Measurements from ENCODE around the gene COL2A1.

The COL2A1 gene

GRCh38 chr12:47939009-47939601, 65.2 kb downstream of the COL2A1 start:
- Mint-ChIP-seq H3K9me3 (no peaks in the 10 kb centered on the region), H3K4me3 (no peak overlapping the region), H3K27ac (no peak overlapping the region), H3K36me3 (ENCODE audit: low read depth) (no peaks in the 10 kb centered on the region), H3K4me1 (peaks cover 39% of the 10 kb centered on the region), H3K27me3 (ENCODE audit: low read depth, poor library complexity) (peaks cover 2% of the 10 kb centered on the region)
- DNase-seq = no peak
- TF ChIP-seq CTCF (IDR thresholded peaks at IDR 0.05) = no peak

- Mint-ChIP-seq H3K4me1 (peaks cover 33% of the 10 kb centered on the region), H3K9me3 (no peaks in the 10 kb centered on the region), H3K4me3 (no peak overlapping the region), H3K36me3 (ENCODE audit: low read depth) (no peaks in the 10 kb centered on the region), H3K27me3 (ENCODE audit: low read depth, poor library complexity) (peaks cover 2% of the 10 kb centered on the region), H3K27ac (no peak overlapping the region)
- no peak for DNase-seq
- no peak for TF ChIP-seq CTCF (IDR thresholded peaks at IDR 0.05)
These were observed 65.7 kb downstream of the COL2A1 start for GRCh38 chr12:47938594-47938993.

- Mint-ChIP-seq H3K36me3 (ENCODE audit: low read depth) (no peaks in the 10 kb centered on the region), H3K4me3 (no peak overlapping the region), H3K4me1 (peaks cover 28% of the 10 kb centered on the region), H3K27me3 (ENCODE audit: low read depth, poor library complexity) (peaks cover 2% of the 10 kb centered on the region), H3K27ac (no peak overlapping the region), H3K9me3 (no peaks in the 10 kb centered on the region)
- no peak for TF ChIP-seq CTCF (IDR thresholded peaks at IDR 0.05)
- DNase-seq = no peak
These were observed 66.2 kb downstream of the COL2A1 start for GRCh38 chr12:47938093-47938492.

- H3K9me3 Mint-ChIP-seq = no peaks in the 10 kb centered on the region
- DNase-seq = no peak
- H3K36me3 Mint-ChIP-seq (ENCODE audit: low read depth) = no peaks in the 10 kb centered on the region
- H3K27ac Mint-ChIP-seq = no peak overlapping the region
- H3K4me1 Mint-ChIP-seq = peaks cover 8% of the 10 kb centered on the region
- no peak overlapping the region for H3K4me3 Mint-ChIP-seq
- H3K27me3 Mint-ChIP-seq (ENCODE audit: low read depth, poor library complexity) = peaks cover 21% of the 10 kb centered on the region
- no peak for TF ChIP-seq CTCF (IDR thresholded peaks at IDR 0.05)
These were observed 69.1 kb downstream of the COL2A1 start for GRCh38 chr12:47935184-47935583.

GRCh38 chr12:47931187-47931586, 73.1 kb downstream of the COL2A1 start:
- Mint-ChIP-seq H3K27ac (no peak overlapping the region), H3K36me3 (ENCODE audit: low read depth) (no peaks in the 10 kb centered on the region), H3K9me3 (no peaks in the 10 kb centered on the region), H3K4me3 (no peak overlapping the region), H3K4me1 (peaks cover 8% of the 10 kb centered on the region), H3K27me3 (ENCODE audit: low read depth, poor library complexity) (peaks cover 29% of the 10 kb centered on the region)
- DNase-seq = no peak
- no peak for TF ChIP-seq CTCF (IDR thresholded peaks at IDR 0.05)

- Mint-ChIP-seq H3K27ac (no peak overlapping the region), H3K27me3 (ENCODE audit: low read depth, poor library complexity) (peaks cover 29% of the 10 kb centered on the region), H3K9me3 (no peaks in the 10 kb centered on the region), H3K4me1 (peaks cover 8% of the 10 kb centered on the region), H3K36me3 (ENCODE audit: low read depth) (no peaks in the 10 kb centered on the region), H3K4me3 (no peak overlapping the region)
- no peak for DNase-seq
- TF ChIP-seq CTCF (IDR thresholded peaks at IDR 0.05) = no peak
These were observed 73.6 kb downstream of the COL2A1 start for GRCh38 chr12:47930634-47931033.
